Mesenchymal stem cell (in vitro differentiated cells and primary cell): ENCODE measurements around the gene CDH23.

Experiments
- DNase-seq: peaks from one replicate; pipeline ENCODE4 v3.0.0-alpha.2; 2013
- H2AFZ ChIP-seq: one replicate; pipeline ENCODE4 v1.6.1; 2013; ENCODE audit warnings: low read depth, mild to moderate bottlenecking, control low read depth, inconsistent platforms, low read length, moderate library complexity
- H2AK5ac ChIP-seq: 2 replicates; pipeline ENCODE4 v1.6.1; 2013; ENCODE audit warnings: low read length, moderate library complexity, mild to moderate bottlenecking, inconsistent platforms; ENCODE audit not compliant: severe bottlenecking
- H2BK120ac ChIP-seq: one replicate; pipeline ENCODE4 v1.6.1; 2013; ENCODE audit warnings: low read depth, mild to moderate bottlenecking, inconsistent platforms, low read length, moderate library complexity
- H2BK12ac ChIP-seq, 2 experiments: one replicate each; pipeline ENCODE4 v1.6.1; 2013; ENCODE audit warnings: inconsistent platforms in 2 of 2, low read length in 2 of 2, mild to moderate bottlenecking in 2 of 2, moderate library complexity in 2 of 2, control low read depth in 1 of 2
- H2BK15ac ChIP-seq: one replicate; pipeline ENCODE4 v1.6.1; 2013; ENCODE audit warnings: mild to moderate bottlenecking, low read depth, inconsistent platforms; ENCODE audit not compliant: poor library complexity, severe bottlenecking
- H2BK5ac ChIP-seq: 2 replicates; pipeline ENCODE4 v1.6.1; 2013; ENCODE audit warnings: low read depth, mild to moderate bottlenecking, low read length, control low read depth, inconsistent platforms; ENCODE audit not compliant: poor library complexity, severe bottlenecking
- H3K14ac ChIP-seq, 2 experiments: one replicate each; pipeline ENCODE4 v1.6.1; 2013; ENCODE audit warnings: inconsistent platforms in 2 of 2, low read length in 2 of 2, control low read depth in 1 of 2, mild to moderate bottlenecking in 1 of 2, moderate library complexity in 1 of 2
- H3K18ac ChIP-seq, 2 experiments: one replicate each; pipeline ENCODE4 v1.6.1; 2013; ENCODE audit warnings: inconsistent platforms in 2 of 2, low read length in 2 of 2, control low read depth in 1 of 2, low read depth in 1 of 2, mild to moderate bottlenecking in 1 of 2
- H3K23ac ChIP-seq, 2 experiments: one replicate each; pipeline ENCODE4 v1.6.1; 2013; ENCODE audit warnings: inconsistent platforms in 2 of 2, low read length in 2 of 2, mild to moderate bottlenecking in 2 of 2, moderate library complexity in 2 of 2, control low read depth in 1 of 2
- H3K27ac ChIP-seq: 2 replicates; pipeline ENCODE4 v1.5.1; 2013; ENCODE audit warnings: mild to moderate bottlenecking, moderate library complexity, low read length, control low read depth, inconsistent platforms; ENCODE audit not compliant: poor library complexity, severe bottlenecking
- H3K27me3 ChIP-seq, 2 experiments: 2 replicates each; pipeline versions ENCODE4 v1.6.1 to v1.7.0; 2013; ENCODE audit warnings: low read length in 2 of 2, mild to moderate bottlenecking in 2 of 2, moderate library complexity in 2 of 2, control low read depth in 1 of 2, inconsistent platforms in 1 of 2; ENCODE audit not compliant: control insufficient read depth in 1 of 2, insufficient read depth in 1 of 2
- H3K36me3 ChIP-seq, 2 experiments: 2 replicates each; pipeline versions ENCODE4 v1.6.1 to v1.7.0; 2013; ENCODE audit warnings: low read length in 2 of 2, control low read depth in 1 of 2, inconsistent platforms in 1 of 2, low read depth in 1 of 2, mild to moderate bottlenecking in 1 of 2; ENCODE audit not compliant: insufficient read depth in 2 of 2, control insufficient read depth in 1 of 2
- H3K4ac ChIP-seq, 2 experiments: one replicate each; pipeline ENCODE4 v1.6.1; 2013; ENCODE audit warnings: inconsistent platforms in 2 of 2, low read length in 2 of 2, mild to moderate bottlenecking in 2 of 2, moderate library complexity in 2 of 2, control low read depth in 1 of 2, low read depth in 1 of 2
- H3K4me1 ChIP-seq: 2 replicates; pipeline ENCODE4 v1.6.1; 2013; ENCODE audit warnings: low read depth, low read length, control low read depth; ENCODE audit not compliant: control insufficient read depth, insufficient read depth
- H3K4me2 ChIP-seq: 2 replicates; pipeline ENCODE4 v1.6.1; 2013; ENCODE audit warnings: low read length, mild to moderate bottlenecking, inconsistent platforms; ENCODE audit not compliant: poor library complexity, severe bottlenecking
- H3K4me3 ChIP-seq, 2 experiments: 2 replicates each; pipeline versions ENCODE4 v1.5.1 to v1.7.0; 2013; ENCODE audit warnings: low read length in 2 of 2, mild to moderate bottlenecking in 2 of 2, control low read depth in 1 of 2, low read depth in 1 of 2; ENCODE audit not compliant: insufficient read depth in 1 of 2
- H3K79me1 ChIP-seq: replicated peaks from 2 replicates; pipeline ENCODE4 v1.6.1; 2013; ENCODE audit warnings: mild to moderate bottlenecking, control low read depth, low read length, inconsistent platforms; ENCODE audit not compliant: poor library complexity, severe bottlenecking
- H3K9ac ChIP-seq: 2 replicates; pipeline ENCODE4 v1.7.0; 2013; ENCODE audit warnings: mild to moderate bottlenecking, low read length, moderate library complexity
- H3K9me3 ChIP-seq: 2 replicates; pipeline ENCODE4 v1.7.0; 2013; ENCODE audit warnings: mild to moderate bottlenecking, low read length; ENCODE audit not compliant: control insufficient read depth
- H4K8ac ChIP-seq: one replicate; pipeline ENCODE4 v1.6.1; 2013; ENCODE audit warnings: inconsistent platforms, mild to moderate bottlenecking, low read length, moderate library complexity
- H4K91ac ChIP-seq: one replicate; pipeline ENCODE4 v1.6.1; 2013; ENCODE audit warnings: mild to moderate bottlenecking, low read length, inconsistent platforms
- WGBS: methylation state at CpG from one replicate; pipeline ENCODE4 v1.1.7; 2013; ENCODE audit warnings: mixed read lengths; 5-methylcytosine and 5-hydroxymethylcytosine counted together

CDH23 gene

GRCh38 chr10:71812016-71812912 lies 415.5 kb downstream of the CDH23 start:
- Histone ChIP-seq H3K18ac (no peak overlapping the region), H2BK15ac (no peak overlapping the region), H3K4ac (no peak overlapping the region), H4K91ac (peak overlapping the region; percentile 16), H4K8ac (no peak overlapping the region), H3K9ac (no peak overlapping the region), H2AK5ac (no peak overlapping the region), H3K9me3 (no peaks in the 10 kb centered on the region), H3K79me1 (peaks cover 1% of the 10 kb centered on the region), H3K23ac (no peak overlapping the region), H2BK12ac (no peak overlapping the region), H2BK120ac (no peak overlapping the region), H2AFZ (no peak overlapping the region), H3K14ac (no peak overlapping the region), H3K27me3 (peaks cover 2% of the 10 kb centered on the region in 2 experiments), H3K4me3 (no peak overlapping the region), H3K36me3 (peaks cover 53 to 56% of the 10 kb centered on the region in 2 experiments), H3K4me2 (no peak overlapping the region), H2BK5ac (no peak overlapping the region), H3K27ac (no peak overlapping the region), H3K4me1 (peaks cover 3% of the 10 kb centered on the region)
- DNase-seq: peak; percentile 48
- WGBS: 65% methylated on average over 21 of the region's 22 CpGs

- Histone ChIP-seq H3K27ac (no peak overlapping the region), H4K8ac (no peak overlapping the region), H3K9me3 (no peaks in the 10 kb centered on the region), H2BK120ac (no peak overlapping the region), H3K36me3 (peaks cover 61 to 64% of the 10 kb centered on the region in 2 experiments), H3K9ac (no peak overlapping the region), H2BK5ac (no peak overlapping the region), H2BK12ac (no peak overlapping the region), H3K4me3 (no peak overlapping the region), H3K79me1 (peaks cover 4% of the 10 kb centered on the region), H3K4me2 (no peak overlapping the region), H3K4me1 (peaks cover 3% of the 10 kb centered on the region), H3K14ac (no peak overlapping the region), H2AFZ (no peak overlapping the region), H3K23ac (no peak overlapping the region), H4K91ac (no peak overlapping the region), H3K18ac (no peak overlapping the region), H3K4ac (no peak overlapping the region), H2BK15ac (no peak overlapping the region), H3K27me3 (no peaks in the 10 kb centered on the region), H2AK5ac (no peak overlapping the region)
- DNase-seq: no peak
- 82% methylated on average over 10 of the region's 11 CpGs for WGBS
Measured at GRCh38 chr10:71812913-71813590, 416.3 kb downstream of the CDH23 start.

- WGBS: 96% methylated on average over 26 of the region's 26 CpGs
- H2AFZ ChIP-seq: no peak overlapping the region
- no peaks in the 10 kb centered on the region for H3K27me3 ChIP-seq
- H2BK120ac ChIP-seq: no peak overlapping the region
- H3K9ac ChIP-seq: no peak overlapping the region
- no peak overlapping the region for H3K23ac ChIP-seq
- no peak overlapping the region for H3K18ac ChIP-seq
- no peak overlapping the region for H4K91ac ChIP-seq
- no peak overlapping the region for H2AK5ac ChIP-seq
- no peaks in the 10 kb centered on the region for H3K9me3 ChIP-seq
- H3K4me3 ChIP-seq: no peak overlapping the region
- no peak overlapping the region for H4K8ac ChIP-seq
- no peak for DNase-seq
- no peak overlapping the region for H2BK15ac ChIP-seq
- no peak overlapping the region for H3K27ac ChIP-seq
- H3K79me1 ChIP-seq: peaks cover 14% of the 10 kb centered on the region
- H3K14ac ChIP-seq: no peak overlapping the region
- H2BK12ac ChIP-seq: no peak overlapping the region
- peaks cover 79 to 83% of the 10 kb centered on the region in 2 experiments for H3K36me3 ChIP-seq
- no peak overlapping the region for H3K4ac ChIP-seq
- no peak overlapping the region for H3K4me2 ChIP-seq
- no peak overlapping the region for H2BK5ac ChIP-seq
- peaks cover 3% of the 10 kb centered on the region for H3K4me1 ChIP-seq
Measured at GRCh38 chr10:71814922-71815411, 418.2 kb downstream of the CDH23 start.

- Histone ChIP-seq H3K27me3 (no peaks in the 10 kb centered on the region), H4K91ac (no peak overlapping the region), H3K9ac (no peak overlapping the region), H4K8ac (no peak overlapping the region), H2BK5ac (no peak overlapping the region), H3K4me2 (no peak overlapping the region), H3K36me3 (peaks cover 86% of the 10 kb centered on the region in 2 experiments), H3K14ac (no peak overlapping the region), H3K79me1 (peaks cover 15% of the 10 kb centered on the region), H2BK120ac (no peak overlapping the region), H3K27ac (no peak overlapping the region), H2AFZ (no peak overlapping the region), H3K4me3 (no peak overlapping the region), H3K23ac (no peak overlapping the region), H3K4me1 (peaks cover 3% of the 10 kb centered on the region), H2AK5ac (no peak overlapping the region), H2BK12ac (no peak overlapping the region), H3K4ac (no peak overlapping the region), H3K9me3 (no peaks in the 10 kb centered on the region), H2BK15ac (no peak overlapping the region), H3K18ac (no peak overlapping the region)
- 94% methylated on average over 14 of the region's 15 CpGs for WGBS
- DNase-seq: no peak
Measured at GRCh38 chr10:71815515-71816130, 418.9 kb downstream of the CDH23 start.
